HS-27A (cell line): ENCODE measurements around the gene ADAMTS13.
A peak's percentile ranks its signal among the peaks of the same experiment; 100 is the strongest.

ENCODE experiments used
- DNase-seq: peaks from one replicate; pipeline ENCODE4 v3.0.0-alpha.2; 2012; ENCODE audit warnings: low read depth, missing footprints

The ADAMTS13 gene

GRCh38 chr9:133472277-133472645 is 50.1 kb downstream of the ADAMTS13 start:
- no peak for DNase-seq

- no peak for DNase-seq
Measured at GRCh38 chr9:133472753-133473378, 50.7 kb downstream of the ADAMTS13 start.

GRCh38 chr9:133473743-133474142 is 51.6 kb downstream of the ADAMTS13 start:
- DNase-seq: no peak

- no peak for DNase-seq
Measured at GRCh38 chr9:133474215-133474614, 52.0 kb downstream of the ADAMTS13 start.

GRCh38 chr9:133474853-133475252 is 52.7 kb downstream of the ADAMTS13 start:
- DNase-seq: no peak

- no peak for DNase-seq
Measured at GRCh38 chr9:133475292-133476012, 53.3 kb downstream of the ADAMTS13 start.

- DNase-seq: no peak
Measured at GRCh38 chr9:133476036-133476931, 54.1 kb downstream of the ADAMTS13 start.

GRCh38 chr9:133476941-133477340 is 54.8 kb downstream of the ADAMTS13 start:
- DNase-seq: no peak

GRCh38 chr9:133477461-133477860 is 55.3 kb downstream of the ADAMTS13 start:
- DNase-seq: no peak

GRCh38 chr9:133477992-133478850 is 56.1 kb downstream of the ADAMTS13 start:
- no peak for DNase-seq

- peak; percentile 8 for DNase-seq
Measured at GRCh38 chr9:133478851-133479711, 56.9 kb downstream of the ADAMTS13 start, which contains the start of gene SLC2A6. Gene SLC2A6 (minus strand): TSS chr9:133479099. CDS start chr9:133479059, 40 bp downstream.

GRCh38 chr9:133483611-133484010 is 61.4 kb downstream of the ADAMTS13 start:
- no peak for DNase-seq

- DNase-seq: no peak
Measured at GRCh38 chr9:133484671-133485437, 62.7 kb downstream of the ADAMTS13 start.

GRCh38 chr9:133485531-133486260 is 63.5 kb downstream of the ADAMTS13 start:
- no peak for DNase-seq

- DNase-seq: no peak
Measured at GRCh38 chr9:133487331-133487725, 65.2 kb downstream of the ADAMTS13 start.

GRCh38 chr9:133488686-133489252 is 66.6 kb downstream of the ADAMTS13 start:
- no peak for DNase-seq

- DNase-seq: no peak
Measured at GRCh38 chr9:133489253-133490190, 67.4 kb downstream of the ADAMTS13 start.

- DNase-seq: no peak
Measured at GRCh38 chr9:133490201-133490681, 68.1 kb downstream of the ADAMTS13 start.
